ENCODE measurements around the gene GOLGA6D. TPM values are rescaled to one million over a fixed set of nuclear protein-coding genes. Genes with fewer than 3 reads are reported as not detected.
"Not testable (repeated sequence)": the region's sequence is repeated elsewhere in the genome, so short reads cannot be mapped to it uniquely, and the experiment has no call there.

GOLGA6D gene
- polyA plus RNA-seq, 1 experiment = not detected

DNA sequence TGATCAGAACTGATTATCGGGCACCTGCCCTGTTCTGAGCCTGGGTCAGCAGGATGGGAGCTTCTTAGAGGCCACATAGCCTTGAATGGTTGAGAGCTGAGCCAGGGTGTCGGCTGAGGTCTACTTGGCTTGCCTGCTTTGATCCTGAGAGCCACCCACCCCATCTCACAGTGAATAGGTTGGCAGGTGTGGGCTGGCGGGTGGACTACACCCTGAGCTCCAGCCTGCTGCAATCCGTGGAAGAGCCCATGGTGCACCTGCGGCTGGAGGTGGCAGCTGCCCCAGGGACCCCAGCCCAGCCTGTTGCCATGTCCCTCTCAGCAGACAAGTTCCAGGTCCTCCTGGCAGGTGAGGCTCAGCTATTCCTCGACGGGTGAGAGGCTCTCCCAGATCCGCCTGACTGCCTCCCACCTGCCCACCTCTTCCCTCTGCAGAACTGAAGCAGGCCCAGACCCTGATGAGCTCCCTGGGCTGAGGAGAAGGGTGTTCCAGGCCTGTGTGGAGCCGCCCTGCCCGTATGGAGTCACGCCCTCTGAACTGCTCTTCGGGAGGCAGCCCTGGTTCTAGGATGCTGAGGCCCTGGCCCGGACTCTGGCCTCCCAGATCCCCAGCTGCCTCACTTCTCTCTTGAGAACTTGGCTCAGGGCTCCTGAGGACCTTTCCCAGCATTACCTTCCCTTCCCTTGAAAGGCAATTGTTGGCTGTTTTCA lies 57.1 kb downstream of the GOLGA6D start:
- DNase-seq (ENCODE audit: low read depth, low spot score) = no peak
- H3K27ac ChIP-seq (ENCODE audit: low read depth, low read length) = no peak overlapping the region
- ChIA-PET POLR2A (no interaction called here), CTCF (no interaction called here)
- H3K27me3 ChIP-seq (ENCODE audit: control insufficient read depth, insufficient read depth, low read length) = no peaks in the 10 kb centered on the region
- no peak overlapping the region for H3K4me3 ChIP-seq (ENCODE audit: low read depth, low read length)
- H3K9me3 ChIP-seq (ENCODE audit: control insufficient read depth, insufficient read depth, low read length) = no peaks in the 10 kb centered on the region
- TF ChIP-seq, protein P1, sequence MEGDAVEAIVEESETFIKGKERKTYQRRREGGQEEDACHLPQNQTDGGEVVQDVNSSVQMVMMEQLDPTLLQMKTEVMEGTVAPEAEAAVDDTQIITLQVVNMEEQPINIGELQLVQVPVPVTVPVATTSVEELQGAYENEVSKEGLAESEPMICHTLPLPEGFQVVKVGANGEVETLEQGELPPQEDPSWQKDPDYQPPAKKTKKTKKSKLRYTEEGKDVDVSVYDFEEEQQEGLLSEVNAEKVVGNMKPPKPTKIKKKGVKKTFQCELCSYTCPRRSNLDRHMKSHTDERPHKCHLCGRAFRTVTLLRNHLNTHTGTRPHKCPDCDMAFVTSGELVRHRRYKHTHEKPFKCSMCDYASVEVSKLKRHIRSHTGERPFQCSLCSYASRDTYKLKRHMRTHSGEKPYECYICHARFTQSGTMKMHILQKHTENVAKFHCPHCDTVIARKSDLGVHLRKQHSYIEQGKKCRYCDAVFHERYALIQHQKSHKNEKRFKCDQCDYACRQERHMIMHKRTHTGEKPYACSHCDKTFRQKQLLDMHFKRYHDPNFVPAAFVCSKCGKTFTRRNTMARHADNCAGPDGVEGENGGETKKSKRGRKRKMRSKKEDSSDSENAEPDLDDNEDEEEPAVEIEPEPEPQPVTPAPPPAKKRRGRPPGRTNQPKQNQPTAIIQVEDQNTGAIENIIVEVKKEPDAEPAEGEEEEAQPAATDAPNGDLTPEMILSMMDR (IDR thresholded peaks at IDR 0.05; ENCODE audit: low read depth, low read length) = no peak

DNA sequence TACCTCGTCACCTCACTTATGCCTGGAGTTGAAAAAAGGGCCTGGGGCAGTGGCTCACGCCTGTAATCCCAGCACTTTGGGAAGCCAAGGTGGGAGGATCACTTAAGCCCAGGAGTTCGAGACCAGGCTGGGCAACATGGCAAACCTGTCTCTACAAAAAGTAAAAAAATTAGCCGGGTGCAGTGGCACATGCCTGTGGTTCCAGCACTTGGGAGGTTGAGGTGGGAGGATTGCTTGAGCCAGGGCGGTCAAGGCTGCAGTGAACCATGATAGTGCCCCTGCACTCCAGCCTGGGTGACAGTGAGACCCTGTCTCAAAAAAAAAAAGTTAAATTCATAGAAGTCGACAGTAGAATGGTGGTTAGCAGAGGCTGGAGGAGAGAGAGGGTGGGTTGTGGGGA lies 59.6 kb downstream of the GOLGA6D start:
- POLR2A ChIA-PET = no interaction called here

DNA sequence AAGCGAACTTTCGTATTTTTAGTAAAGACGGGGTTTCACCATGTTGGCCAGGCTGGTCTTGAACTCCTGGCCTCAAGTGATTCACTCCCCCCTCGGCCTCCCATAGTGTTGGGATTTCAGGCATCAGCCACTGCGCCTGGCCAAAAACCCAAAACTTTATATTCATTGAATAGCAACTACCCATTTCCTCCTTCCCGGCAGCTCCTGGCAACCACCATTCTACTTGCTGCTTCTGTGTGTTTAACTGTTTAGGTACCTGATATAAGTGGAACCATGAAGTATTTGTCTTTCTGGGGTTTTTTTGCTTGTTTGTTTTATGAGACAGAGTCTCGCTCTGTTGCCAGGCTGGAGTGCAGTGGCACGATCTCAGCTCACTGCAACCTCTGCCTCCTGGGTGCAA lies 61.3 kb downstream of the GOLGA6D start:
- peaks cover 18% of the 10 kb centered on the region for H3K27me3 ChIP-seq (ENCODE audit: control insufficient read depth, insufficient read depth, low read length)
- DNase-seq (ENCODE audit: low read depth, low spot score); H3K9me3 ChIP-seq (ENCODE audit: control insufficient read depth, insufficient read depth, low read length); H3K27ac ChIP-seq (ENCODE audit: low read depth, low read length); CTCF ChIA-PET; H3K4me3 ChIP-seq (ENCODE audit: low read depth, low read length): not testable (repeated sequence)
- POLR2A ChIA-PET = interaction anchor here (0.7 kb wide), 1 partner anchor 235 kb away, joined by 4 read pairs; no protein-coding TSS in a partner anchor

More for the DNA sequence above, 59.6 kb downstream of the GOLGA6D start:
- TF ChIP-seq, protein P1 (IDR thresholded peaks at IDR 0.05; ENCODE audit: low read depth, low read length) = no peak
- H3K27ac ChIP-seq (ENCODE audit: low read depth, low read length) = no peak overlapping the region
- no peaks in the 10 kb centered on the region; the same call in 1 of the 2 replicates for H3K9me3 ChIP-seq (ENCODE audit: control insufficient read depth, insufficient read depth, low read length)
- H3K27me3 ChIP-seq (ENCODE audit: control insufficient read depth, insufficient read depth, low read length) = peaks cover 7% of the 10 kb centered on the region
- DNase-seq (ENCODE audit: low read depth, low spot score) = no peak
- CTCF ChIA-PET = no interaction called here
- no peak overlapping the region for H3K4me3 ChIP-seq (ENCODE audit: low read depth, low read length)

Small RNA genes lying within 50 kb of the gene (small RNA-seq; reads per million reads assigned to genes)
- gene AC068338.1 (ENCODE audit: insufficient read length, low read depth) (not detected), gene RN7SL327P (ENCODE audit: insufficient read length, low read depth) (not detected), gene RN7SL489P (ENCODE audit: insufficient read length, low read depth) (not detected)

Other genes with a start within 250 kb of the GOLGA6D start
- gene C15orf39, start 81.0 kb upstream of the GOLGA6D start, polyA plus RNA-seq (2011; rRNA removed) = 2.1 and 3.3 TPM in 2 replicates
- not detected in 2 replicates for gene GOLGA6C, start 24.5 kb upstream of the GOLGA6D start, polyA plus RNA-seq (2011; rRNA removed)
- gene COMMD4, start 53.2 kb downstream of the GOLGA6D start, polyA plus RNA-seq (2011; rRNA removed) = 52.4 and 73.4 TPM in 2 replicates
- gene NEIL1, start 64.2 kb downstream of the GOLGA6D start, polyA plus RNA-seq (2011; rRNA removed) = 1.1 and 2.0 TPM in 2 replicates
- gene MAN2C1, start 85.8 kb downstream of the GOLGA6D start, polyA plus RNA-seq (2011; rRNA removed) = 32.5 and 37.9 TPM in 2 replicates
- 27.4 and 28.0 TPM in 2 replicates for gene SIN3A, start 168.9 kb downstream of the GOLGA6D start, polyA plus RNA-seq (2011; rRNA removed)

Data from AG04450 (cell line).